K562 (cell line): Measurements from ENCODE around the gene NAT8L. TPM values are rescaled to one million over a fixed set of nuclear protein-coding genes. Genes with fewer than 3 reads are reported as not detected.

ENCODE experiments used
- CBX8 ChIP-seq: fragments of 200-600 bp; sonication (generic); IDR thresholded peaks from 2 replicates; pipeline ENCODE4 v1.6.1; 2012; ENCODE audit warnings: borderline replicate concordance, mixed run types, low read depth, mild to moderate bottlenecking, moderate library complexity, mixed read lengths, low read length, control low read depth, inconsistent platforms; ENCODE audit not compliant: poor library complexity, severe bottlenecking; ENCODE audit errors: extremely low read depth
- CEBPZ ChIP-seq: fragments of 150-350 bp; IDR thresholded peaks from 2 replicates; pipeline ENCODE4 v1.6.1; 2014; ENCODE audit warnings: low read depth, mild to moderate bottlenecking, low read length, borderline replicate concordance
- DPF2 ChIP-seq: fragments of 450-650 bp; IDR thresholded peaks from 2 replicates; pipeline ENCODE4 v1.6.1; 2016
- ERF ChIP-seq: fragments of 450-650 bp; formaldehyde crosslinking; IDR thresholded peaks from 2 replicates; pipeline ENCODE4 v1.4.0; 2020; ENCODE audit warnings: mild to moderate bottlenecking, mixed read lengths
- HES1 ChIP-seq: fragments of 450-650 bp; IDR thresholded peaks from 2 replicates; pipeline ENCODE4 v1.6.1; 2016; ENCODE audit warnings: low read depth, mild to moderate bottlenecking, moderate library complexity
- KDM5B ChIP-seq: fragments of 200-600 bp; sonication (generic); IDR thresholded peaks from 2 replicates; pipeline ENCODE4 v1.6.1; 2012; ENCODE audit warnings: low read depth, mild to moderate bottlenecking, moderate library complexity, low read length, control low read depth, inconsistent platforms; ENCODE audit not compliant: insufficient replicate concordance
- MTF1 ChIP-seq: fragments of 250-450 bp; sonication (Bioruptor Pico); IDR thresholded peaks from 2 replicates; pipeline ENCODE4 v1.9.0; 2021; ENCODE audit warnings: moderate library complexity, mild to moderate bottlenecking, inconsistent platforms, borderline replicate concordance
- MXD1 ChIP-seq: fragments of 250-450 bp; sonication (Bioruptor Pico); IDR thresholded peaks from 2 replicates; pipeline ENCODE4 v1.8.0; 2021; ENCODE audit warnings: borderline replicate concordance, mild to moderate bottlenecking, moderate library complexity; ENCODE audit not compliant: poor library complexity, severe bottlenecking
- SIN3A ChIP-seq, 2 experiments: fragments of 150-350 bp in 1 of 2; IDR thresholded peaks; 2 replicates each; pipeline ENCODE4 v1.6.1; 2011 to 2016; ENCODE audit warnings: borderline replicate concordance in 2 of 2, low read depth in 2 of 2, low read length in 2 of 2, mild to moderate bottlenecking in 2 of 2, moderate library complexity in 2 of 2; ENCODE audit not compliant: control insufficient read depth in 1 of 2
- SIX5 ChIP-seq, 2 experiments: IDR thresholded peaks; 2 replicates each; pipeline ENCODE4 v1.6.1; 2011; ENCODE audit warnings: low read length in 2 of 2, borderline replicate concordance in 1 of 2, low read depth in 1 of 2, mild to moderate bottlenecking in 1 of 2, moderate library complexity in 1 of 2; ENCODE audit not compliant: insufficient read depth in 1 of 2
- SRF ChIP-seq, 2 experiments: fragments of 250-450, 450-650 bp in 1 of 2; sonication (Bioruptor Pico) in 1 of 2; sonication (generic) in 1 of 2; formaldehyde crosslinking; IDR thresholded peaks; 2 replicates each; pipeline versions ENCODE4 v1.5.0 to v1.5.1; 2020 to 2022; ENCODE audit warnings: mild to moderate bottlenecking in 1 of 2, missing genetic modification reagents in 1 of 2
- TFAM ChIP-seq: fragments of 250-450 bp; sonication (Bioruptor Pico); conservative IDR thresholded peaks from 2 replicates; pipeline ENCODE4 v1.5.0; 2021; ENCODE audit warnings: mild to moderate bottlenecking, moderate library complexity
- THRAP3 ChIP-seq: fragments of 450-650 bp; IDR thresholded peaks from 2 replicates; pipeline ENCODE4 v1.6.1; 2016; ENCODE audit warnings: mild to moderate bottlenecking, inconsistent platforms, borderline replicate concordance
- ZBTB7A ChIP-seq: IDR thresholded peaks from 2 replicates; pipeline ENCODE4 v1.6.1; 2011; ENCODE audit warnings: low read depth, mild to moderate bottlenecking, low read length, moderate library complexity, borderline replicate concordance; ENCODE audit not compliant: control insufficient read depth
- polyA plus RNA-seq, 8 experiments: library from polyadenylated mRNA; depleted of rRNA in 4 of 8; stranded (reverse) in 5 of 8; unstranded in 3 of 8; fragments of >200 nt; fragmentation: Nextera tagmentation in 2 of 8; fragmentation: Illumina TruSeq in 1 of 8; extraction: Ambion mirVana in 2 of 8; extraction: Trizol in 1 of 8; gene quantifications; 2 replicates each; pipeline versions ENCODE4 v1.2.1 to v1.2.3, GENCODE V29; 2011 to 2014; ENCODE audit warnings: inconsistent platforms in 1 of 8, missing spikeins in 1 of 8
- total RNA-seq, 7 experiments: library from RNA; depleted of rRNA in 6 of 7; stranded (reverse); fragments of >200 nt in 6 of 7; fragmentation: Illumina TruSeq in 2 of 7; extraction: Trizol in 2 of 7; gene quantifications; 2 replicates each; pipeline versions ENCODE4 v1.2.1 to v1.2.3, GENCODE V29; 2011 to 2021; ENCODE audit warnings: low replicate concordance in 1 of 7
- TF ChIP-seq, protein P1 (sequence below): fragments of 250-450 bp; sonication (Bioruptor Pico); IDR thresholded peaks from 2 replicates; pipeline ENCODE4 v1.5.0; 2021; ENCODE audit warnings: mild to moderate bottlenecking, moderate library complexity

Gene NAT8L
- total and polyA plus RNA-seq, 9 of the 15 experiments (the other 6 are each of a cell fraction or from before 2014, with no cell fraction given), result 0.06 to 11.0 (median 1.5) TPM

DNA sequence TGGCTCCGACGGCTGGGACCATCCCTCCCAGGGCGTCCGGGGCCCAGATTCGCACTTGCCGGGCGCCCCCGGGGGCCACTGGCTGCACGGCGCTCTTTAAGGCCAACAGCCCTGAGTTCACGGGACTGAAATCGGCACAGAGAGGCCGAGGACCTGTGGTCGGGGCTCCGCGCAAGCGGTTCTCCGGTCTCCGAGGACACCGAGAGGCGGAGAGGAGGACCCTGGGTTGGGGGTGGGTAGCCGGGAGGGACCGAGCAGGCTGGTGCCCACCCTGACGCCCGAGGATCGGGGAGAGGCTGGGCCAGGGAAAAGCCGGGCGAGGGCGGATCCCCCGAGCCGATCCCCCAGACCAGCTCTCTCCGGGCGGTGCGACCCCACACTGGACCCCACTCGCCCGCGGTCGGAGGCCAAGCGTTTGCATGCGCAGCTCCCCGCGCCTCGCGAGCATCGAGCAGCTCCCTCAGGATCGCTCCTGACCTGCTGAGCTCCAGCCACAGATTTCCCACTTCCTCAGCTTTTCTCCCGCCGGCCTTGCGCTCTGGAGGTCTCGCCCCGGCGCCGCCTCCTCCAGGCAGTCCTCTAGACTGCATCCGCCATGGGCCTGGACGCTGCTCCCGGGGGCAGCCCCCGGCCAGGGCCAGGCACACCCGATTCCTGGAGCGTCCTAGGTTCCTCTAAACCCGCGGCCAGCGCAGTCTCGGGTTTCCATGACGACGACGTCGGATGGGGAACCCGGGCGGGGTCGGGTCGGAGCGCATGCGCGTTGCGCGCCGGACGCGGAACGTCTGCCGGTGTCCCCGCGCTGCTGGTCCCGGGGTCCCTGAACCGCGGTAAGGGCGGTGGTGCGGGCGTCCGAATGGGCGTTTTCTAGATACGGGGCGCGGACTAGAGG, 17.6 kb upstream of the NAT8L start (continued):
- TF ChIP-seq HES1, result no peak
- peak; percentile 89 for TF ChIP-seq ZBTB7A
- TF ChIP-seq SRF (CRISPR knock-in tag; IDR thresholded peaks at IDR 0.05), result no peak
- no peak for TF ChIP-seq TFAM
- no peak for TF ChIP-seq CBX8
- no peak for TF ChIP-seq THRAP3
- TF ChIP-seq SIX5 (IDR thresholded peaks at IDR 0.05; ENCODE audit: borderline replicate concordance in 1 of 2, insufficient read depth in 1 of 2, low read depth in 1 of 2, low read length in 2 of 2), result no peak
- TF ChIP-seq SIN3A (IDR thresholded peaks at IDR 0.05; ENCODE audit: borderline replicate concordance in 2 of 2, control insufficient read depth in 1 of 2, low read depth in 2 of 2, low read length in 2 of 2), result no peak
- no peak for TF ChIP-seq CEBPZ
- TF ChIP-seq, protein P1, sequence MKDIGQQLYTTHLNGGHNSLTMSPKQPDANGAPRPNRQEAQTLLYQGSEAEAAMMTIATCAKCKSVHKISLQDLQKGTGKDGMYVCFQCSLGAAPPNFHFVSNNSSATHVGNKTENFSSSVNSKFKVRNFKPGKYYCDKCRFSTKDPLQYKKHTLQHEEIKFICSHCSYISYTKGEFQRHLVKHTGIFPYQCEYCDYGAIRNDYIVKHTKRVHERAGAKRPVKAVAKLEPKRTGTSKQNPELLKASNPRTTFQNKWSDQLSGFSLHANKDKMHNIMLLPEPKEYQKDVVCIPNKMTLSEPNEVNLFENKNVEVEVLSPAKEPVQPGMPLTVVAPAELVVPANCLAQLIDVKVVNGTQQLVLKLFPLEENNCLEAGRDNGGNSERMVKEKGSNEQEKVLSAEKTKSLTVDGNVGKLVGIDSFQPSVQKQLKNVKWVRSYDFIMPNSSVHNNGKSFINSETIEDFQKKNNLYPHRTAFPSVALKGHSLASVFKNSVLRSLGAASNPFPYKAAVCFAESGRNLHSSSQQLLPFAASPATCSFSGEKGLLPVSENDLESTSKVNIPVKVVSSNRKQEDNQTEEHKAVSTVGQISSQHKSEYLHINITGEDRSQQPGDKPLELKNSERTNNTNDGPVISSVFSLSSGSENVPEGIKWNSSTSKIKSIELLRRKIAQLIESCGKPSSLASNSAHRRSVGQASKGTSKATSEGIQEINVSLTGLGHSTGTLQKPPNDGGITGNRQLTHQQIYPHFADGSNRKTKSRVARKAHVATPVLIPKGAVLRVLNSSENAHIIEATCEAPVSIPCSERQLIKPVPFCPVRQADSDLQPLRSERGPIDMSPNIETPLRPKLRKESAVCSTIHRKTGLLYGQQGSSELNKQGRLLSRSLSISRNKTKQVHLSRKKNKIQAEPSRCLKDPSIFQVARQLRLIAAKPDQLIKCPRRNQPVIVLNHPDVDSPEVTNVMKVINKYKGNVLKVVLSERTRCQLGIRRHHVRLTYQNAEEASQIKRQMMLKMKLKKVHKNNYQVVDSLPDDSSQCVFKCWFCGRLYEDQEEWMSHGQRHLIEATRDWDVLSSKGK (CRISPR knock-in tag), result no peak
- peak; percentile 38 for TF ChIP-seq KDM5B
- 0 out of 2 replicates have a peak, but pooled peaks have one; percentile 16 for TF ChIP-seq ERF (CRISPR knock-in tag)
- TF ChIP-seq DPF2, result no peak
- TF ChIP-seq MTF1 (CRISPR knock-in tag), result no peak
- TF ChIP-seq MXD1 (CRISPR knock-in tag), result no peak
